Natural killer cell (primary cell): ENCODE results near the gene GRIA3. TPM values are rescaled to one million over a fixed set of nuclear protein-coding genes. Genes with fewer than 3 reads are reported as not detected.

Source experiments
- ATAC-seq, 3 donors: fragments of 150-1000 bp in 2 of 3; fragments of 200-7000 bp in 1 of 3; cut with Tn5 transposase; 1 replicate in 1 of 3; 2 replicates in 2 of 3; pipeline ENCODE4 v1.10.0; 2021; ENCODE audit warnings: mild to moderate bottlenecking in 2 of 3, moderate library complexity in 2 of 3
- DNase-seq, 2 donors: peaks; one replicate each; pipeline versions ENCODE4 v3.0.0 to v3.0.0-alpha.2; 2013 to 2021; ENCODE audit warnings: mixed read lengths in 1 of 2
- H3K27ac ChIP-seq: one replicate; pipeline ENCODE4 v1.5.1; 2013; ENCODE audit warnings: mild to moderate bottlenecking, low read length
- H3K27me3 ChIP-seq: one replicate; pipeline ENCODE4 v1.6.1; 2013; ENCODE audit warnings: low read length; ENCODE audit not compliant: control insufficient read depth, insufficient read depth
- H3K36me3 ChIP-seq: one replicate; pipeline ENCODE4 v1.6.1; 2013; ENCODE audit warnings: low read length; ENCODE audit not compliant: control insufficient read depth, insufficient read depth
- H3K4me1 ChIP-seq: one replicate; pipeline ENCODE4 v1.6.1; 2013; ENCODE audit warnings: low read length; ENCODE audit not compliant: control insufficient read depth, insufficient read depth
- H3K4me3 ChIP-seq: one replicate; pipeline ENCODE4 v1.5.1; 2013; ENCODE audit warnings: low read length
- H3K9me3 ChIP-seq: one replicate; pipeline ENCODE4 v1.6.1; 2013; ENCODE audit warnings: low read length; ENCODE audit not compliant: control insufficient read depth, insufficient read depth
- H3K27ac Mint-ChIP-seq, 2 donors: one replicate each; pipeline ENCODE4 v1.8.0; 2022; ENCODE audit warnings: mild to moderate bottlenecking in 2 of 2, mixed read lengths in 2 of 2, moderate library complexity in 1 of 2
- H3K27me3 Mint-ChIP-seq, 2 donors: one replicate each; pipeline ENCODE4 v1.8.0; 2022; ENCODE audit warnings: low read depth in 2 of 2, mixed read lengths in 2 of 2
- H3K36me3 Mint-ChIP-seq: one replicate; pipeline ENCODE4 v1.8.0; 2022; ENCODE audit warnings: mixed read lengths
- H3K4me1 Mint-ChIP-seq, 2 donors: one replicate each; pipeline ENCODE4 v1.8.0; 2022; ENCODE audit warnings: mixed read lengths in 2 of 2
- H3K4me3 Mint-ChIP-seq: one replicate; pipeline ENCODE4 v1.8.0; 2022; ENCODE audit warnings: mild to moderate bottlenecking, moderate library complexity, mixed read lengths
- H3K9me3 Mint-ChIP-seq, 2 donors: one replicate each; pipeline ENCODE4 v1.8.0; 2022; ENCODE audit warnings: mixed read lengths in 2 of 2
- WGBS: methylation state at CpG from one replicate; pipeline ENCODE4 v1.1.7; 2013; ENCODE audit warnings: missing lambda C conversion rate; ENCODE audit not compliant: insufficient coverage; 5-methylcytosine and 5-hydroxymethylcytosine counted together
- intact Hi-C: fragments of 100-400 bp; cut with micrococcal nuclease; formaldehyde crosslinking; loops from one replicate; pipeline ENCODE4 v1.14.2; 2022
- total RNA-seq, 4 donors: library from RNA; stranded (reverse); fragments of 120-200 nt in 1 of 4; gene quantifications; one replicate each; pipeline versions ENCODE4 v1.2.3 to v1.2.4, GENCODE V29; 2013 to 2022
- TF ChIP-seq, protein P1 (sequence below): fragments of 200-600 bp; IDR thresholded peaks from one replicate; pipeline ENCODE4 v1.8.0; 2022; ENCODE audit warnings: antibody characterized with exemption

GRIA3 gene
- total RNA-seq, 3 donors from 2014 or later (not counting 1 experiment from before 2014, with no cell fraction given) = not detected

DNA sequence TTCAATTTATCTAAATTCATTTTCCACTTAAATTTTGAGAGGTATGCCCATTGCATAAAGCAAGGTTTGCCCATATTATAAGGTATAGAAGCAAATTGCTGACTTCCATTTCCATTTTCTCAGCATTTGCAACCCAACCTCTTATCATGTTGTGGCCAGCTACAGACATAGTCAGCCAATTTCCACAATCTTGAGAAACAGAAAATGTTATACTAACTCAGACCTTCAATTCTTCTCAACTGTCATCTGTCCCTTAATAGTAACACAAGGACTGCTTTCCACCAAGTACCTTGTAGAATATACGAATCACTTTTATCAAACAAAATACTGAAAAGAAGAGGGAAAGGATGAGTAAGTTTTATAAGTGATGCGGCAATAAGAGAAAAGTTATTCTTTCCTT is 11.2 kb upstream of the GRIA3 start:
- Mint-ChIP-seq H3K4me3 (no peak overlapping the region), H3K27ac (no peak overlapping the region), H3K4me1 (no peaks in the 10 kb centered on the region), H3K9me3 (no peaks in the 10 kb centered on the region), H3K36me3 (no peaks in the 10 kb centered on the region), H3K27me3 (no peaks in the 10 kb centered on the region)
- intact Hi-C loops = no loop called here
- H3K4me3 ChIP-seq = no peak overlapping the region
- no peak overlapping the region for H3K27ac ChIP-seq
- no peaks in the 10 kb centered on the region for H3K36me3 ChIP-seq
- no CpG with 5 or more reads among the region's 2 CpGs for WGBS
- H3K9me3 ChIP-seq = no peaks in the 10 kb centered on the region
- TF ChIP-seq, protein P1, sequence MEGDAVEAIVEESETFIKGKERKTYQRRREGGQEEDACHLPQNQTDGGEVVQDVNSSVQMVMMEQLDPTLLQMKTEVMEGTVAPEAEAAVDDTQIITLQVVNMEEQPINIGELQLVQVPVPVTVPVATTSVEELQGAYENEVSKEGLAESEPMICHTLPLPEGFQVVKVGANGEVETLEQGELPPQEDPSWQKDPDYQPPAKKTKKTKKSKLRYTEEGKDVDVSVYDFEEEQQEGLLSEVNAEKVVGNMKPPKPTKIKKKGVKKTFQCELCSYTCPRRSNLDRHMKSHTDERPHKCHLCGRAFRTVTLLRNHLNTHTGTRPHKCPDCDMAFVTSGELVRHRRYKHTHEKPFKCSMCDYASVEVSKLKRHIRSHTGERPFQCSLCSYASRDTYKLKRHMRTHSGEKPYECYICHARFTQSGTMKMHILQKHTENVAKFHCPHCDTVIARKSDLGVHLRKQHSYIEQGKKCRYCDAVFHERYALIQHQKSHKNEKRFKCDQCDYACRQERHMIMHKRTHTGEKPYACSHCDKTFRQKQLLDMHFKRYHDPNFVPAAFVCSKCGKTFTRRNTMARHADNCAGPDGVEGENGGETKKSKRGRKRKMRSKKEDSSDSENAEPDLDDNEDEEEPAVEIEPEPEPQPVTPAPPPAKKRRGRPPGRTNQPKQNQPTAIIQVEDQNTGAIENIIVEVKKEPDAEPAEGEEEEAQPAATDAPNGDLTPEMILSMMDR = no peak
- H3K27me3 ChIP-seq = no peaks in the 10 kb centered on the region
- no peaks in the 10 kb centered on the region for H3K4me1 ChIP-seq
- DNase-seq (no peak), ATAC-seq (no peak)

DNA sequence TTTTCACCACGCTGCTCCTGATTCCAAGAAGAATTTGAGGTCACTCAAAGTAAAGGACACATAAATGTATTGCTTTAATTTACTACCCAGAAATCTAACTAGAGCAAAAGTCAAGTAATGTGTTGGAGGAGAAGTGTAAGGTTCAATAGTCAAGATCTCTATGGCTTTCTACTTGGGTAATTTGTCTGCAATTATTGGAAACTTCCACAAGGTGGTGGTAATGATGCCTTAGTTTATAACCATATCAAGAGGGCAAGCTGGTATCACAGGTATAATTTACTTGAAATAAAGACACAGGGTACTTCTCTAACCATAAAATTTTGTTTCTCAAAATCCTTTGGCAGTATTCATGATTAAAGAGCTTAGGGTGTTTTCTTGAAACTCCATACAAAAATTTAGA is 10.2 kb upstream of the GRIA3 start:
- Mint-ChIP-seq H3K4me3 (no peak overlapping the region), H3K27ac (no peak overlapping the region), H3K27me3 (no peaks in the 10 kb centered on the region), H3K4me1 (no peaks in the 10 kb centered on the region), H3K36me3 (no peaks in the 10 kb centered on the region), H3K9me3 (no peaks in the 10 kb centered on the region)
- Histone ChIP-seq H3K36me3 (no peaks in the 10 kb centered on the region), H3K27me3 (no peaks in the 10 kb centered on the region), H3K4me1 (no peaks in the 10 kb centered on the region), H3K4me3 (no peak overlapping the region), H3K27ac (no peak overlapping the region), H3K9me3 (no peaks in the 10 kb centered on the region)
- DNase-seq = no peak
- intact Hi-C loops = no loop called here
- TF ChIP-seq, protein P1 = no peak
- no peak for ATAC-seq
- WGBS = no CpG with 5 or more reads among the region's 1 CpG

DNA sequence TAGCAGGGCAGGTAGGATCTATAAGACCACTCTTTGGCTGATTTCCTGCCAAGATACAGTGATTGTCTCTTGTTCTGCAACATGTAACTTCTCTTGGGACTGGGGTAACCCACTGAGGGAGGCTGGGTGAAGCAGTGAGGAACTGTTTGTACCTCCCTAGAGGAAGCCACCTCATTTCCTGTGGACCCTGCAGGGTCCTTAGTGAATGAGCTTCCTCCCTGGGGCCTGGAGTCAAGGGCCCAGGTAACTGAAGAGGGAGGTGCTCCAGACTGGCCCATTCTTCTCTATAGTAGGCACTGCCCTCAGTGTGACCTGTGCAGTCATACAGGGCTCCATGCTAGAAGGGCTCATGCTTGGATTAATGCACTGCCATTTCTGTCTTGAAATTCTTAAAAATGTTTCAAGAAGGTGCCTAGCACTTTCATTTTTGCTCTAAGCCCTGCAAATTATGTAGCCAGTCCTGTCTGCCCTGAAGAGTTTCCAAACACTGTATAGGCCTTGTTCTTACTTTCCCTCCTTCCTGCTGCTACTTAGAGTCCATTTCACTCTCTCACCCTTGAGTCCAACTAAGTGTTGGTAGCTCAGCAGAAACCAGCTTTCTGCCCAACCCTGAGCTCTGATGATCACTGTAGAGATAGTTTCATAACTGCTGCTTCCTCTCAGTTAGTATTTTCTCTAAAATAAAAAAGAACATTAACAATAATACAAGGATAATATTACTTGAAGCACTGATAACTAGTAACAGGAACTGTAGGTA is 8.5 kb upstream of the GRIA3 start:
- no peaks in the 10 kb centered on the region for H3K9me3 Mint-ChIP-seq
- intact Hi-C loops = no loop called here
- TF ChIP-seq, protein P1 = no peak

More for the DNA sequence above, 8.5 kb upstream of the GRIA3 start:
- H3K36me3 ChIP-seq = no peaks in the 10 kb centered on the region
- no peaks in the 10 kb centered on the region for H3K4me1 ChIP-seq
- Mint-ChIP-seq H3K36me3 (no peaks in the 10 kb centered on the region), H3K4me3 (no peak overlapping the region), H3K27me3 (peaks cover 0 to 6% of the 10 kb centered on the region in 2 donors), H3K27ac (no peak overlapping the region), H3K4me1 (no peaks in the 10 kb centered on the region)
- H3K9me3 ChIP-seq = no peaks in the 10 kb centered on the region
- H3K27me3 ChIP-seq = no peaks in the 10 kb centered on the region
- H3K27ac ChIP-seq = no peak overlapping the region
- ATAC-seq (no peak), DNase-seq (no peak)
- H3K4me3 ChIP-seq = no peak overlapping the region
